HG03442 (cell line): Measurements from ENCODE around the gene ANK2.
"Not testable (repeated sequence)": the region's sequence is repeated elsewhere in the genome, so short reads cannot be mapped to it uniquely, and the experiment has no call there.

Experiments used
- ATAC-seq: cut with Tn5 transposase; IDR thresholded peaks from one replicate; pipeline ENCODE4 v1.9.1; 2021; ENCODE audit warnings: mild to moderate bottlenecking, moderate library complexity; ENCODE audit not compliant: unreplicated experiment

ANK2 gene

DNA sequence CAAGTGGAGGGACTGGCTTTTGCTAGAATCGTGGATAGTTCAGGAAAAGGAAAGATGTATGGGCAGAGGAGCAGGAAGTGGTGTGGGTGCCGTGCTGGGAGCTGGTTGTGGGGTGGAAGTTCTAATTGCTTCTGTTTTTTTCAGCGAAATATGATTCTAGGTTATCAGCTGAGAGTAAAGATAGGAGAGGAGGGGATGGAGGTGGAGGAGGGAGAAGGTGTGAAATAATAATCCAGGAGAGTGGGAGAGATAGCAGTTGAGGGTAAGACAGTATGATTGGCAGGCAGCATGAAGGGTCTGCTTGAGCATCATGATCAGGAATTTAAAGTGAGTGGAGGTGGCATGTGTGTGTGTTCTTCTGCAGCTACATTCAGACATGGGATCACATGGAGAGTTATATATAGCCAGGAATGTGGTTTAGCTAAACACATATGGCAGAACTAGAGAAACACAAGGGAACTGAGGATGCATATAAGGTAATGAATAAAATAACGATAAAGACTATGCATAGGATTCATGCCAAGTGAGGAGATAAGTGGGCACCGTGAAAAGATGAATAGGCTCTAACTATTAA, 133.7 kb downstream of the ANK2 start:
- no peak for ATAC-seq

DNA sequence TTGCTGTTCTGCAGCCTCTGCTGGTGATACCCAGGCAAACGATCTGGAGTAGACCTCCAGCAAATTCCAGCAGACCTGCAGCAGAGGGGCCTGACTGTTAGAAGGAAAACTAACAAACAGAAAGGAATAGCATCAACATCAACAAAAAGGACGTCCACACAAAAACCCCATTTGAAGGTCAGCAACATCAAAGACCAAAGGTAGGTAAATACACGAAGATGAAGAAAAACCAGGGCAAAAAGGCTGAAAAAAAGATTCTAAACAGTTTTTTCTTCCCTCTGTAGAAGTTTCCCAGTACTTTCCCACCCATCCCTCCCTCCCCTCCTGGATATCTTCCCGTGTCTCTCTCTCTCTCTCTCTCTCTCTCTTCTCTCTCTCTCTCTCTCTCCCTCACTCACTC, 136.8 kb downstream of the ANK2 start:
- not testable (repeated sequence) for ATAC-seq

DNA sequence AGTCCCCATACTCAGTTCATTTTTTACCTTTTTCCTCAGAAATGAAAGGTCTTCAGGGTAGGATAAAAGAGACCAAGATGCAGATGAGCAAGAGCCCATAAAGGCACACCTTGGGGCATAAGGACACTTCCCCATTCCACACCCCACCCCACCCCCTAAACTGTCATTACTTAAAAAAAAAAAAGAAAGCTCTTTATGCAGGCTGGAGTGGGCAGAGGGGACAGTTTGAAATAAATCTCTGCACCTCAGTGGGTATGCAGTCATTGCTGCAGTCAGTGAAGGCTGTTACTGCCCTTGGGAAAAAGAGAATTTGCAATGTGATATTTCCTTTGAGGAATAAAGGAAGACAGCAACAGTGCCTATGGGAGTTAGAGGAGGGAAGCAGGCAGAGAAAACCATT, 137.5 kb downstream of the ANK2 start:
- ATAC-seq: no peak

DNA sequence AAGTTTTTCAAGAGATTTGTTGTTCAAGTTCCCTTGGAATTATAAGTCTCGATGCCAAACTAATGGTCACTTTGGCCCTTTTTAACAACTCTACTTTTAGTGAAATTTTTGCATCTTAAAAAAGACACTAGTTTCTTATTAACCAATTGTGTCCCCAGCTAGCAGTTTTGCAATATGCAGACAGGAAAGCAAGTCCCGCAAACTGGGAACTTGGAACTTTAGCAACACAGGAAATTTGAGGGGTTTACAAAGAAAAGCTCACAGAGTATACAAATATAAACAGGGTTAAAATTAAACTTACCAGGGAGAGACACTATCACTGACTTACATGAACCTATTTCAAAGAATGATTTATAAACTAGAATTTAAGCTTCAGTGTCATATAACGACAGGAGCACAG, 137.9 kb downstream of the ANK2 start:
- ATAC-seq: no peak

DNA sequence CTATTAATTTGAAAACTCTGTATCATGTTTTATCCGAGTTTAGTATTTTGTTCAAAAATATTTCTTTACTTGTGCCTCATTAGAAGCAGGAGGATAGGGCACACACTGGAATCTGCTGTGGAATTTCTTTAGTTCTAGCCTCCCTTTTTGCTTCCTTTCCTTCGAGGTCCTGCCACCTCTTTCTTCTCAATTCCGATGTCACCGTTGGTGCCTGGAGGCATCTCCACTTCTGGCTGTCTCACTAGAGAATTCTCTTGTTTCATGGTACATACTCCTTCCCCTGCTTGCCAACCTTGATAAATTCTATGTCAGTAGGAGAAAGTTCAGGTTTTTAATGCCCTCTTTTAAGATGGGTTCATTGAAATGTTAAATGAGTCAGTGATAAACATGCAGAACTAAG, 140.1 kb downstream of the ANK2 start:
- ATAC-seq: no peak

DNA sequence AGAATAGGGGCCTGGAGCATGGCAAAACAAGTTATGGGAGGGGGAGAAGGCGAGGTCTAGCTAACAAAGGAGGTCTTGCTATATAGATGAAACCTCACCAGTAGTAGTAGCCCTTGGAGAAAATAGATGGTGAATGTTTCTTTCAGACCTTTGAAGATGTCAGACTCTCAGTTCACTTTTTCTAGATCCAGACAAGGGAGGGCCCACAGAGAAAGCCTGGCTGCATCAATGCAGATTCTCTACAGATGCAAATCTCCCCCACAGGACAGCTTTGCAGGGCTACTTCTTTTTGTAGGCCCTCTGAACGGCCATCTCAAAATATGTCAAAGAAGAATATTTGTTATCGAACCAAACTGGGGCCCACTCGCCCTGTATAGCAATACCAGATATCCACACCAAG, 159.7 kb downstream of the ANK2 start:
- ATAC-seq: peak; percentile 57

DNA sequence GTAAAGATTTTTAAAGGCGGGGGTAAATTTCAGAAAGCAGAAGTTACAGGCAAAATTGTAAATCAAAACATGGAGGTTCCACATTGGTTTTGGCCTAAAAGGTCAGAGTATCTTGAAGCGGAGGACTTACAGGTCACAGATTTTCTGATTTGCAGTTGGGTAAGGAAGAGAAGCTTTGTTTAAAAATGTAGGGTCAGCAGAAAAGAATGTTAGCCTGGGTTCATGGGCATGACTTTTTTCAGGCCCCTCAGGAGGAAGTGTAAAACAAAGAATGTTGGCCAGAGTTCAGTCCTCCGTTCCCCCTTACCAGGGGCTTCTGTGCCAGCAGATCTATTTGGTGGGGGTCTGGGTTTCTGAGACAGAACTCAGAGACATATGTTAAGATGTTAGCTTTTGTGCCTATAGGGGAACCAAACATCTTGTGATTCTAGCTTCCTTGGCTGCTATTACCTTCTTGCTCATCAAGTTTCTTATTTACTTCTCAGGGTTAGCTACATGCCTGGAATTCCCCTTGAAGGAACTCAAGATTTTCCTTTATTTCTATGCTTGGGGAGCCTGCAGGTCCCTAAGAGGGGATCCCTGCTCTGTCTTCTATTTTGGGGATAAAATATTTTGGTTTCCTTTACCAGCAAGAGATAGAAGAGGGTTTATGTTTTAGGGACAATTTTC, 160.3 kb downstream of the ANK2 start:
- ATAC-seq: no peak

DNA sequence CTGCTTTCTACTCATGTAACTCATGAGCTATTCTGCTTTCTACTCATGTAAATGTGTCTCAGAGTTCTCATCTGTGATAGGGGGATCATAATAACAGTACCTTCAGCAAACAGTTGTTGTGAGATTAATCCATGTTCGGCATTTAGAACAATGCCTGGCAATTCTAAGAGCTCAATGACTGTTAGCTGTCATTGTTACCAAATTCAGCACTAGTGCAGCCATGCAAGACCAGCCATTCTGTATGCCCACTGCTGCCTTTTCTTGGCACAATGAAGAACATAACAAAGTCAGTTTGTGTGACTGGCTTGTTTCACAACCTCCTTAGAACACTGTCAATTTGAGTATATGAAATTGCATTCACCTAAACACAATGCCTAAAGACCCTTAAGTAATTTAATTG, 163.2 kb downstream of the ANK2 start:
- ATAC-seq: no peak

DNA sequence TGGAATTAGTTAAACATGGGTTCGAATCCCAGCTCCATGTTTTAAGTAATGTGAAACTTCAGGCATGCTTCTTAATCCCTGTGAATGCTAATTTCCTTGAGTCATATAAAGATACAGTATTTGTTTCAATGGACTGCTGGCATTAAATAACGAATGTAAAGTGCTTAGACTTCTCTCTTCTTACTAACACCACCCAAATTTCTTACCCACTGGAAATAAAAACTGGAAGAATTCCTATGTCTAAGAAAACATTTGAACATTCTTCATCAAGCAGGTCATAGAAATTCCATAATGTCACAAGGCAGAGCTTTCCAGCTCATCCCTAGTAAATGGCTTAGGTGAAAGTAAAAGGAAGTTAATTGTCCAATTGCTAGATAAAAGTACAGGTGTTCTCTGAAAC, 172.5 kb downstream of the ANK2 start:
- no peak for ATAC-seq

DNA sequence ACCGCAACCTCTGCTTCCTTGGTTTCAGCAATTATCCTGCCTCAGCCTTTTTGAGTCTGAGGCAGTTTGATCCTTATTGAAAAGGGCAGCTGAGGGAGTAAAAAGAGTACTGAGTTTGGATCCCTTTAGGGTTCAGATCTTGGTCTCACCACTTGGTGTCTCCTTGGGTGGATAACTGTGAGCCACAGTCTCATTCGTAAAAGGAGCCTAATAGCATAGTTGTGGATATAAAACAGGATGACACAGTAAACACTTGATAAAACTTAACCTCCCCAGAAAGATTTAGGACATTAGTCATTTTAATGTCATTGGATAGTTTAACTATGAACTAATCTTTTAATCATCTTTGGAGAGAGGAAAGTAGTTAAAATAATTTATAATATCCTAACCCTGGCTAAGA, 173.0 kb downstream of the ANK2 start:
- no peak for ATAC-seq

DNA sequence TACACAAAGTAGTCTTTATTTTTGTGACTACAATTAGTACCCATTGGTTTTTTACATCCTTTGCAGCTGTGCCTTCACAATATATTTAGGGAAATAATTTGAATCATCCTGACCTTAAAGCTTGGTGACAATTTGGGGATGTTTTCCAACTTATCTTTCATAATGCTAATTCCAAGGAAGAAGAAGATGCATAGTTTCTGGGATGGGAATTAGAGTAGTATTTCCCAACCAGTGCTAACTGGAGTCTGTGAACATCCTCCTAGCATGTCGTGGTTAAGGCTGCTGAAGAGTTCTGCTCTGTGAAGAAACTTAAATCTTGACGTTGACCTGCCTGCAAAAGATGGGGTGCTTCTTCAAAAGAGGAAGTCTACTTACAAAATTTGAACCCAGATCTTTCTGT, 173.5 kb downstream of the ANK2 start:
- no peak for ATAC-seq

DNA sequence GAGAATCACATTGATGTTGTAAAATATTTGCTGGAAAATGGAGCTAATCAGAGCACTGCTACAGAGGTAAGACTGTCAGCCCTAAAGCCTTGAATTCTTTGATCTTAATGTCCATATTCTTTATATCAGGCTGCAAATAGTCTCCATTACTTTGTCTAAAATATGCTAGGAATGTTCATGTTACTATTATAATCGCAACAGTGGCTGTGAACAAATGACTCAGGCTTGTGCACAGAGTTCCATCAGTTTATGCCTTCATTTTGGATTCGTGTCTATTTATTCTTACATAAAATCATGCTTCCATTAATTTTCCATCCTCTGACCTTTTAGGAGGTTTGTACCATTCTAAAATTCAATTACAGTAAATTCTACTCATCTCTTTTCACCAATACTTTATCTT, 182.7 kb downstream of the ANK2 start:
- ATAC-seq: no peak

DNA sequence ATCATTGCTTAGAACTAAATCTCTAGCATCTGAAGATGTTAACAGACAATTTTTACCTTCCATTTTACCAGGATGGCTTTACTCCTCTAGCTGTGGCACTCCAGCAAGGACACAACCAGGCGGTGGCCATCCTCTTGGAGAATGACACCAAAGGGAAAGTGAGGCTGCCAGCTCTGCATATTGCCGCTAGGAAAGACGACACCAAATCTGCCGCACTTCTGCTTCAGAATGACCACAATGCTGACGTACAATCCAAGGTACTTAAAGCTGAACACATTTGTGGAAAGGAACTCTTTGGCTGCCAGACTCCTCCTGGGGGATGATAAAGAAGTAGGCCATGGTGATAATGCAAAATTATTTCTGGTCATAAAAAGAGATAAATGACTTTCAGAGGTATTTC, 187.5 kb downstream of the ANK2 start:
- no peak for ATAC-seq

DNA sequence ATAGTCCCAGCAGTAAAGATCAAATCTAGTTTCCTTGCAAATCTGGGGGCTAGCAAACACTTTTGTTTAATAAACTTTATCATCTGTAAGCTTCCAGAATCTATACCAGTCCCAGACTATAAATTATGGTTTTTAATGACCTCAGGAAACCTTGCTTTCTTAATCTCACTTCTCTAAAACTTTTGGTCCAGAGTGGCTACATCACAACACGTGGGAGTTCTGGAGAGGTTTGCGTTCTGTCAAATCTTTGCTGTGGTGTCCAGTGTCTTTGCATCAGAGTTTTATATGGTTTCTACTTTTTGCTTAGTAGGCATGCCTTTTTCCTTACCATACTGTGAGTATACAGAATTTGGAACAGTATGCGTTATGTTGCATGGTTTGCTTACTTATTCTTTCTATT, 193.9 kb downstream of the ANK2 start:
- no peak for ATAC-seq

DNA sequence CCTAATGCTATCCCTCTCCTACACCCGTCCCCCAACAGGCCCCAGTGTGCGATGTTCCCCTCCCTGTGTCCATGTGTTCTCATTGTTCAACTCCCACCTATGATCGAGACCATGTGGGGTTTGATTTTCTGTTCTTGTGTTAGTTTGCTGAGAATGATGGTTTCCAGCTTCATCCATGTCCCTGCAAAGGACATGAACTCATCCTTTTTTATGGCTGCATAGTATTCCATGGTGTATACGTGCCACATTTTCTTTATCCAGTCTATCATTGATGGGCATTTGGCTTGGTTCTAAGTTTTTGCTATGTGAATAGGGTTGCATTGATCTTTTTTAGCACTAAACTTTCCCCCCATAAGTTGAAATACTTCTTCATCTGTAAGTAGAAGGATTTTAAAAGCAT, 195.3 kb downstream of the ANK2 start:
- ATAC-seq: not testable (repeated sequence)

DNA sequence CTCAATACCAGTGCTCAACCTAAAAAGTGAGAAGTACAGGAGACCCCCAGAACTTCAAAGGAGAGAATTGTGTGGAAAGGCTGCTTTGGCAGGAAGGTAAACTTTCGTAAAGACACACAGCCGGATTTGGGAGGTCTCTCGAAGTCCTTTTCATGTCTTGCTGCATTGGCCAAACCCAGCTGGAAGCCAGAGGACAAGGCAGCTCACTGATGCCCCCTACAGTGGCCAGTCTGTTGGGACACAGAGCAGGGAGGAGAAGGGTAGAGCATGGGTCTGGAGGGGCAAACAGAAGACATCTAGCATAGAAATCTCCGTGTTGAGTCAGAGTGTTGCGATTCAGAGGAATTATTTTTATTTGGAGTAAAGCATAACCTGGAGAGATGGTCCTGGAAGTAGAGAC, 198.9 kb downstream of the ANK2 start:
- no peak for ATAC-seq

DNA sequence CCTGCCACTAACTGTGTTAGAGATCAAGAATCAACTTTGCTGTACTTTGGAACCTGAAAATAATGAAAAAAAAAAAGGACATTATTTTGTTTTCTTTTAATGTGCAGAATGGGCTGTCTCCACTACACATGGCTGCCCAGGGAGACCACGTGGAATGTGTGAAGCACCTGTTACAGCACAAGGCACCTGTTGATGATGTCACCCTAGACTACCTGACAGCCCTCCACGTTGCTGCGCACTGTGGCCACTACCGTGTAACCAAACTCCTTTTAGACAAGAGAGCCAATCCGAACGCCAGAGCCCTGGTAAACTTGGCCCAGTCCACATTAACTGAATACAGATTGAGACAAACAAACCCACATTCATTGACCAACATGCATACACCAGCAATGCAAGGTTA, 206.2 kb downstream of the ANK2 start:
- no peak for ATAC-seq

DNA sequence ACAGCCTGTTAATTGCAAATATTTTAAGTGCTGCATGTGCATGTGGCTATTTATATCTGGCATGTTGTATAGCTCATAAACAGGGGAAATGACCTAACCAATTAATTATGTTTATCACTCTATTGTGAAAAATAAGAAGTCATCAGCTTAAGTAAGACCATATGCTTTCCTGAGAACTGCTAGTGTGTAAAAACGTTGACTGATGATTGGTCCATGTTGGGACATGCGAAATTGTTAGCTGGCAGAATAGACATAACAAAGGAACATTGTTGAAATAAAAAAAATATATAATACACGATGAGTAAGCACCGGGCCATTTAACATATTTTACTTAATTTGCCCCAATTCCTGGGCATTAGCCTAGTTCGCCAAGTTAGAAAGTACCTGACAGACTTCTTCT, 207.5 kb downstream of the ANK2 start:
- no peak for ATAC-seq

DNA sequence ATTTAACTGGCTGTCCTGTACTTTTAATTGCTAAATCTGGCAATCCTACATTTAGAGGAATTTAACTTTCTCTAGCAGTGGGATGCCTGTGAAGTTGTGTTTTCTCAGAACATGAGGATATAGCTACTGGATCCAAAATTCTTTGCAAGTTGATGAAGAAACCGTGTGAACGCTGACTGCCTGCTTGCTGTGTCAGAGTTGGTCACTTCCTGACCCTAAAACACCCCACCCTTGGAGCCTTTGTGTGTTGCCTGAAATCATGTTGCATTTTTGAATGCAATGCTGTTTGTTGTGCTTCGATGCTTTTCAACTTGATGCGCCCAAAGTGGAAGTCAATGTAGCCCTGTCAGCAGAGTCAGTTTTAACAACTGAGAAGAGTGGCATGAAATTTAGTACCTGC, 211.2 kb downstream of the ANK2 start:
- ATAC-seq: no peak

DNA sequence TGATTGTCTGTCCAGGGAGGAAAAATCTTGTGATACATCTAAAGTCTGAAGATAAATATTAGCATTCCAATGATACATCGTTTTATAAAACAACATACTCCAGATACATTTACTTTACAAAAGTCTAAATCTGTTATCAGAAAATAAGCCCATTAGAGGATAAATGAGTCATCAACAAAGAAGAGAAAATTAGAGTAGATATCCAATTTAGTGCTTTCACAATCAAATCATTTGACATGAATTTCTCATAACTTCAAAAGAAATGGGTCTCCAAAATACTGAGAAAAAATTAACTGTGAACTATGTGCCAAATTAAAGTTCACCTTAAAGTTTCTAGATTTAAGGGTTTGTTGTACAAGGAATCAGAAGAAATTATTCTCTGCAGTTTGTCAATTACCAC, 213.8 kb downstream of the ANK2 start:
- ATAC-seq: no peak

DNA sequence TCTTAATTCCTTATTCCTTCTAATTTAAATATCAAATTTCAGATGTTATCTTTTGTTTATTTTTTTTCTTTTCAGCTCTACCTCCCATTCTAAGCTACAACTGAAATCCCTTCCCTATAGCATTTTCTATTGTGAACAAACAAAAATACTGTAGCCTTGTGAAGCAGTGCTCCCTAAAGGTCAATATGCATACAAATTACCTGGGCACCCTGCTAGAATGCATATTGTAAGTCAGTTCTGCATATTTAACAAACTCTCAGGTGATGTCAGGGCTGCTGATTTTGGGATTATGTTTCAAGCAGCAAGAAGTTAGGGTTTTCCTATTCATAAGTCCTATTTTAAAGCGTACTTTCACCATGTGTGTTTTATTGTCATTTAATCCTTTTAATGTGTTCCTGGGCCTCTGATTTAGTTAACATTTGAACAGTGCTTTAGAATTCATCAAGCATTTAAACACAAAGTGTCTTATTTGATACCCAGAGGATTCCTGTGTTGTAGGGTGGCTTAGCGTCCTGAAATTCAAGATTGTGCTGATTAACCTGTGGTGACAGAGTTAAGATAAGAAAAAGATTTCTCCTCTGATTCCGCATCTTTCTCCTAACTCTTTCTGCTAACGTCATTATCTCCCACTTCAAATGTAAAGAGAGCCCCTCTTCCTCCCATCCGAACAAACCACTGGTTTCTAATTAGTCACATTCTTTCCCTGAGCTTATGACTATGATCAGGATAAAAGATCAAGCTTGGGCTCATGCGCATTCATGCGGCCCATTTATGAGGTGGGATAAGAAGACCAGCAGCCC, 221.3 kb downstream of the ANK2 start:
- no peak for ATAC-seq

DNA sequence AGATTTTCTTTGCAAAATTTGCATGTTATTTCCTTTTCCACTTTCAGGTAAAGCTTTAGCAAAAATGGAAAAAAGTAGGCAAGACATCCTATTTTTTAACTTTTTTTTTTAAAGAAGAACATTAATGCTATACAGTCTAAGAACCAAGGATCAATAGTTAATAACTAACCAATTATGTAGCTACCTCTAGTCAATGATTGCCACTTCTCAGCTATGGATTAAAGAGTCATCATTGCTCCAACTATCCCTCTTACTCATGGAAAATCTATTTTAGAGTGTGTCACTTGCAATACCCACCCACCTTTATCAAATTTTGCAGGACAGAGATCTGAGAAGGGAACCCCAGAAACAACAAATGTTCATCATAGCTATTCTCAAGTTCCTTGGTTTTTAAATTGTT, 223.1 kb downstream of the ANK2 start:
- ATAC-seq: no peak
